ENCODE results near the gene WDR37.
"Not testable (repeated sequence)": the region's sequence is repeated elsewhere in the genome, so short reads cannot be mapped to it uniquely, and the experiment has no call there.

Gene WDR37

GRCh38 chr10:1116696-1117280 is 60.6 kb downstream of the WDR37 start:
- TF ChIP-seq HOXD13 (CRISPR knock-in tag; IDR thresholded peaks at IDR 0.05; ENCODE audit: borderline replicate concordance): no peak
- no peak for TF ChIP-seq ZNF202 (tag by site-specific recombination; IDR thresholded peaks at IDR 0.05; ENCODE audit: borderline replicate concordance)
- no peak for TF ChIP-seq ZNF510 (tag by site-specific recombination; IDR thresholded peaks at IDR 0.05; ENCODE audit: insufficient replicate concordance)
- TF ChIP-seq ZNF214 (tag by site-specific recombination; IDR thresholded peaks at IDR 0.05; ENCODE audit: borderline replicate concordance): no peak
- no peak for TF ChIP-seq ZNF26 (tag by site-specific recombination; IDR thresholded peaks at IDR 0.05)
- TF ChIP-seq ZNF398 (tag by site-specific recombination; IDR thresholded peaks at IDR 0.05): no peak
- TF ChIP-seq ZSCAN16 (tag by site-specific recombination; IDR thresholded peaks at IDR 0.05): no peak
- no peak for TF ChIP-seq SP7 (tag by site-specific recombination; IDR thresholded peaks at IDR 0.05)
- TF ChIP-seq ZNF248 (tag by site-specific recombination; IDR thresholded peaks at IDR 0.05): no peak
- TF ChIP-seq OSR2 (tag by site-specific recombination; IDR thresholded peaks at IDR 0.05): no peak
- TF ChIP-seq ZNF48 (tag by site-specific recombination; IDR thresholded peaks at IDR 0.05): no peak
- no peak overlapping the region for H3K4me3 ChIP-seq (ENCODE audit: low read depth, low read length)
- no peaks in the 10 kb centered on the region for H3K9me3 ChIP-seq (ENCODE audit: control insufficient read depth, insufficient read depth, low read depth, low read length)
- peaks cover 5 to 82% of the 10 kb centered on the region in 2 experiments; a peak in 2 of 3 replicates for H3K36me3 ChIP-seq (ENCODE audit: control insufficient read depth in 2 of 2, insufficient read depth in 1 of 2, low read length in 2 of 2)
- no peak overlapping the region for H3K27ac ChIP-seq (ENCODE audit: extremely low read depth, low read depth, low read length)
- no peaks in the 10 kb centered on the region for H3K4me1 ChIP-seq (ENCODE audit: control insufficient read depth, insufficient read depth, low read length)
- POLR2A ChIA-PET: no interaction called here
- CTCF ChIA-PET: no interaction called here

- Histone ChIP-seq H3K4me3 (ENCODE audit: low read depth, low read length) (no peak overlapping the region), H3K36me3 (ENCODE audit: control insufficient read depth in 2 of 2, insufficient read depth in 1 of 2, low read length in 2 of 2) (peaks cover 5 to 84% of the 10 kb centered on the region in 2 experiments; a peak in 2 of 3 replicates), H3K9me3 (ENCODE audit: control insufficient read depth, insufficient read depth, low read depth, low read length) (no peaks in the 10 kb centered on the region), H3K27ac (ENCODE audit: extremely low read depth, low read depth, low read length) (no peak overlapping the region), H3K4me1 (ENCODE audit: control insufficient read depth, insufficient read depth, low read length) (no peaks in the 10 kb centered on the region)
- TF ChIP-seq ZNF704 (tag by site-specific recombination; IDR thresholded peaks at IDR 0.05): no peak
- no peak for TF ChIP-seq PRDM2 (tag by site-specific recombination; IDR thresholded peaks at IDR 0.05; ENCODE audit: borderline replicate concordance)
- TF ChIP-seq ZNF157 (tag by site-specific recombination; IDR thresholded peaks at IDR 0.05): no peak
- no peak for TF ChIP-seq KLF1 (tag by site-specific recombination; IDR thresholded peaks at IDR 0.05)
- ChIA-PET POLR2A (no interaction called here), CTCF (no interaction called here)
Observed at GRCh38 chr10:1117651-1118050, 61.5 kb downstream of the WDR37 start.

GRCh38 chr10:1118318-1118717 is 62.1 kb downstream of the WDR37 start:
- CTCF ChIA-PET; H3K4me3 ChIP-seq (ENCODE audit: low read depth, low read length); H3K4me1 ChIP-seq (ENCODE audit: control insufficient read depth, insufficient read depth, low read length); H3K27ac ChIP-seq (ENCODE audit: extremely low read depth, low read depth, low read length); H3K9me3 ChIP-seq (ENCODE audit: control insufficient read depth, insufficient read depth, low read depth, low read length): not testable (repeated sequence)
- peaks cover 5 to 78% of the 10 kb centered on the region in 2 experiments; a peak in 2 of 3 replicates for H3K36me3 ChIP-seq (ENCODE audit: control insufficient read depth in 2 of 2, insufficient read depth in 1 of 2, low read length in 2 of 2)
- POLR2A ChIA-PET: interaction anchor here (0.6 kb wide), 1 partner anchor 69 kb away, joined by 10 read pairs; the partner anchor contains the start of gene IDI1

Measured in HEK293 (cell line).